Chondrocyte (in vitro differentiated cells): ENCODE data around the gene RAC3. TPM values are rescaled to one million over a fixed set of nuclear protein-coding genes. Genes with fewer than 3 reads are reported as not detected.

Source experiments
- DNase-seq: peaks from one replicate; pipeline ENCODE4 v3.0.0; 2021; ENCODE audit warnings: mixed read lengths, low spot score
- H3K27ac Mint-ChIP-seq: one replicate; pipeline ENCODE4 v1.8.0; 2021; ENCODE audit warnings: mild to moderate bottlenecking, moderate library complexity, mixed read lengths; ENCODE audit not compliant: unreplicated experiment
- H3K27me3 Mint-ChIP-seq: 2 replicates; pipeline ENCODE4 v1.8.0; 2021; ENCODE audit warnings: low read depth, mixed read lengths
- H3K36me3 Mint-ChIP-seq: 2 replicates; pipeline ENCODE4 v1.8.0; 2021; ENCODE audit warnings: low read depth, mixed read lengths
- H3K4me1 Mint-ChIP-seq: 2 replicates; pipeline ENCODE4 v1.8.0; 2021; ENCODE audit warnings: low read depth, mild to moderate bottlenecking, mixed read lengths
- H3K4me3 Mint-ChIP-seq: one replicate; pipeline ENCODE4 v1.8.0; 2021; ENCODE audit warnings: mild to moderate bottlenecking, moderate library complexity, mixed read lengths; ENCODE audit not compliant: unreplicated experiment
- H3K9me3 Mint-ChIP-seq: 2 replicates; pipeline ENCODE4 v1.8.0; 2021; ENCODE audit warnings: low read depth, mixed read lengths
- total RNA-seq: library from RNA; stranded (reverse); gene quantifications from 3 replicates; pipeline ENCODE4 v1.2.1, GENCODE V29; 2021
- TF ChIP-seq, protein P1 (sequence below): fragments of 200-600 bp; sonication (generic); IDR thresholded peaks from 2 replicates; pipeline ENCODE4 v1.5.0; 2021; ENCODE audit warnings: antibody characterized with exemption, mild to moderate bottlenecking, moderate library complexity

The RAC3 gene
- total RNA-seq, 1 donor from 2014 or later, result 32.7 TPM

DNA sequence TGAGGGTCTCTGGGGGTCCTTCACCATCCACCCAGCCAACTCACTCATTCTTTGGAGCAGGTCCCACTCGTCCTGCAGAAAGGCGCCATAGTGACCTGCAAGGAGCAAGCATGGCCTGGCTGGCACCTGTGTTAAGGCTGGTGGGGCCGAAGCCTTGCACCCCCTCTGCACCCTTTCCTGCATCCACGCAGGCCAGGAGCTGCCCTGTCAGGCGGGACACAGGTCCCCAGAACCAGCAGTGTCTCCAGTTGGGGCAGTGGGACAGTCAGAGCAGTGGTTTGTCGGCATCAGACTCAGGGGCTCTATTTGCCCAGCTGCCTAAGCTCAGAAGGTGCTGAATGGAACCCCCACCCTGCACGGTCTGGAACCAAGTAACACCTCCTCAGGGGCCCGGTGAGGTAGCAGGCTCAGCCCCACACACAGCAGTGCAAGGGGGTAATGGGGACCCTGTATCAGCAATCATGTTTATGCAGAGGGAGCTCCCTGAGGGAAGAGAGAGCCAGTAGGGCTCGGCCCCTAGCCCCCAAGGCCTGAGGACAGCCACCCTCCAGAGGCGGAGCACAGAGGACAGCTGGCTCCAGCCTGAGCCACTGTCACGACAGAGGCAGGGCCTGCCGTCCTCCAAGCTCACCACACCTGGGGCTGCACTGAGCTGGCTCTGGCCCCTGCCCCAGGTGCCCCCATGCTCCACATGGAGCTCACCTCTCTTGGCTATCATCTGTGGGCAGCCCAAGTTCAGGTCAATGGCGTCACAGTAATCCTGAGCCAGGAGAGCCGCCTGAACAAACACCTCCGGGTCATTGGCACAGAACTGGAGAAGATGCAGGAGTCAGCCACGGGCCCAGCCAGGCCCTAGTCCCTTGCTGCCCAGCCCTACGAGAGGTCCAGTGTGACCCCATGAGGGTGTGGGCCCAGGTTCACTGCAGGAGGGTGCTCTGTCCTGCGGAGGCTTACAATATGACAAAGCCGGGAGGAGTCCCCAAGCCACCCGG, 32.2 kb downstream of the RAC3 start:
- Mint-ChIP-seq H3K4me3 (peak overlapping the region; percentile 64), H3K27ac (no peak overlapping the region), H3K36me3 (peaks cover 2% of the 10 kb centered on the region), H3K9me3 (no peaks in the 10 kb centered on the region), H3K27me3 (no peaks in the 10 kb centered on the region), H3K4me1 (peaks cover 15% of the 10 kb centered on the region)
- no peak for DNase-seq
- TF ChIP-seq, protein P1, sequence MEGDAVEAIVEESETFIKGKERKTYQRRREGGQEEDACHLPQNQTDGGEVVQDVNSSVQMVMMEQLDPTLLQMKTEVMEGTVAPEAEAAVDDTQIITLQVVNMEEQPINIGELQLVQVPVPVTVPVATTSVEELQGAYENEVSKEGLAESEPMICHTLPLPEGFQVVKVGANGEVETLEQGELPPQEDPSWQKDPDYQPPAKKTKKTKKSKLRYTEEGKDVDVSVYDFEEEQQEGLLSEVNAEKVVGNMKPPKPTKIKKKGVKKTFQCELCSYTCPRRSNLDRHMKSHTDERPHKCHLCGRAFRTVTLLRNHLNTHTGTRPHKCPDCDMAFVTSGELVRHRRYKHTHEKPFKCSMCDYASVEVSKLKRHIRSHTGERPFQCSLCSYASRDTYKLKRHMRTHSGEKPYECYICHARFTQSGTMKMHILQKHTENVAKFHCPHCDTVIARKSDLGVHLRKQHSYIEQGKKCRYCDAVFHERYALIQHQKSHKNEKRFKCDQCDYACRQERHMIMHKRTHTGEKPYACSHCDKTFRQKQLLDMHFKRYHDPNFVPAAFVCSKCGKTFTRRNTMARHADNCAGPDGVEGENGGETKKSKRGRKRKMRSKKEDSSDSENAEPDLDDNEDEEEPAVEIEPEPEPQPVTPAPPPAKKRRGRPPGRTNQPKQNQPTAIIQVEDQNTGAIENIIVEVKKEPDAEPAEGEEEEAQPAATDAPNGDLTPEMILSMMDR, result no peak

DNA sequence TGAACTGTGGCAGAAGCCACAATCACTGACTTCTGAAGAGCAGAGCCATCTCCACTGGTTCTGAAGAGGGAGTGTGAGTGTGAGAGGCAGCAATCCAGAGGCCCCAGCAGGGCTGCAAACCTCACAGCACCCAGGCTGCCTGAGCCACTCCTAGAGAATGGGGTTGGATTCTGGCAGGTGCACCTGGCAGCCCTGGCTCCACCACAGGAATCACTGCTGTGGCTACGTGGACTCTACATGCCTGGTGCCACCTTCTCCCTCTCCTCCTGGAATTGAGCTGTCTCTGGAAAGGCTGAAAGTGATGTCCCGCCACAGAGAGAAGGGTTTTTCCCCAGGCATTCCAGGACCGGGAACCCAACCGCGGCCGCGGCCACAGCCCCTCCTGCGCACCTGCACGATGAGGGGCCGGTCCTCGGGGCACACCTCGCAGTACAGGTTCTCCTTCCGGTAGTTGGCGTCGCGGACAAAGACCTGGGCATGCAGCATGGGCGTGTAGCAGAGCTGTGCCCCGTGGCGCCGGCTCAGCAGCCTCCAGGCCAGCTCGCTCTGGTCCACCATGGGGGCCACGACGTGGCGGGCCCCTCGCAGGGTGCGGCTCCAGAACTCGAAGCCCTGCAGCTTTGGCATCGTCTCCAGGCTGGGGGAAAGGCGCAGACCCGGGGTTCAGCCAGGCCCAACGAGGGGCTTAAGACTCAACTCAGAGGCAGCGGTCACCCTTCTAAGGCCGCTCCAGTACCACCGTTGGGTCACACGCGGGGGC, 33.1 kb downstream of the RAC3 start:
- H3K9me3 Mint-ChIP-seq, result no peaks in the 10 kb centered on the region
- DNase-seq, result no peak
- peaks cover 15% of the 10 kb centered on the region for H3K4me1 Mint-ChIP-seq
- no peaks in the 10 kb centered on the region for H3K27me3 Mint-ChIP-seq
- H3K27ac Mint-ChIP-seq, result no peak overlapping the region
- peaks cover 2% of the 10 kb centered on the region for H3K36me3 Mint-ChIP-seq
- TF ChIP-seq, protein P1, result no peak
- H3K4me3 Mint-ChIP-seq, result peak overlapping the region; percentile 64

DNA sequence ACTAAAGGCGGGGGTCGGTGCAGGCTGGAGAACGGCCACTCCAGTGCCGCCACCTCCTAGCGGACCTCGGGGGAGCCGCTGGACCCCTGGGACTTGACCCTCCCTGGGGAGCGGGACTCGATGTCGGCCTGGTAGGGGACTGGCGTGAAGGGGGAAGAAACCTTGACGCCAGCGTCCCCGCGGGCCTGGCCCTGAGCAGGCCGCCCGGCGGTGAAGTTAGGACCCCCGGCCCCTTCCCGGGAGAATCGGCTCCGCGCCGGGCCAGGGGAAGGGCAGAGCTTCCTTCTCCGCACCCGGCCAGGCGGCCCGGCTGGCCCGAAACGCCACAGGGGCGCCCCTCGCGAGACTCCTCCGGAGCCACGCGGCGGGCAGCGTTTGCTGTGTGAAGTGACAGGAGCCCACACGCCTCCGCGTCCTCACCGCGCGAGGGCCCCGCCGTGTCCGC, 33.7 kb downstream of the RAC3 start:
- no peak for DNase-seq
- Mint-ChIP-seq H3K4me1 (peaks cover 15% of the 10 kb centered on the region), H3K36me3 (peaks cover under 1% of the 10 kb centered on the region), H3K27ac (no peak overlapping the region), H3K4me3 (peak overlapping the region; percentile 64), H3K27me3 (no peaks in the 10 kb centered on the region), H3K9me3 (no peaks in the 10 kb centered on the region)
- TF ChIP-seq, protein P1, result no peak

- no peak for DNase-seq
- no peaks in the 10 kb centered on the region for H3K27me3 Mint-ChIP-seq
- no peaks in the 10 kb centered on the region for H3K36me3 Mint-ChIP-seq
- TF ChIP-seq, protein P1, result no peak
- H3K4me1 Mint-ChIP-seq, result peaks cover 15% of the 10 kb centered on the region
- H3K4me3 Mint-ChIP-seq, result peak within 1 kb of the TSS; percentile 66
- H3K9me3 Mint-ChIP-seq, result no peaks in the 10 kb centered on the region
- H3K27ac Mint-ChIP-seq, result peak within 1 kb of the TSS; percentile 45
Observed at GRCh38 chr17:82065638-82066303, 34.3 kb downstream of the RAC3 start, which contains the start of gene DUS1L. DUS1L (minus strand) TSS chr17:82065804; CDS start chr17:82065059, 745 bp downstream.

GRCh38 chr17:82070611-82071010, 39.1 kb downstream of the RAC3 start:
- TF ChIP-seq, protein P1, result no peak
- Mint-ChIP-seq H3K4me1 (peaks cover 6% of the 10 kb centered on the region), H3K9me3 (no peaks in the 10 kb centered on the region), H3K36me3 (no peaks in the 10 kb centered on the region), H3K27ac (no peak overlapping the region), H3K27me3 (no peaks in the 10 kb centered on the region), H3K4me3 (no peak overlapping the region)
- no peak for DNase-seq
